Activated CD8-positive, alpha-beta T cell treated with anti-CD3 and anti-CD28 coated beads for 36 hours (primary cell): ENCODE results near the gene ARHGEF1. TPM values are rescaled to one million over a fixed set of nuclear protein-coding genes. Genes with fewer than 3 reads are reported as not detected.

ENCODE experiments used
- ATAC-seq: fragments of 200-7000 bp; cut with Tn5 transposase; one replicate; pipeline ENCODE4 v1.10.0; 2021; ENCODE audit warnings: mild to moderate bottlenecking, moderate library complexity
- CTCF ChIA-PET: fragments of 350-600 bp; sonication (Branson Sonifier 250); formaldehyde crosslinking; loops from one replicate; lab custom pipeline; 2021; ENCODE audit warnings: antibody characterized with exemption; lab: Charles Lee
- POLR2A ChIA-PET: fragments of 350-600 bp; sonication (Branson Sonifier 250); formaldehyde crosslinking; loops from one replicate; lab custom pipeline; 2021; ENCODE audit warnings: antibody characterized with exemption; lab: Charles Lee
- DNase-seq: peaks from one replicate; pipeline ENCODE4 v3.0.0-alpha.2; 2020
- H3K27ac Mint-ChIP-seq: one replicate; pipeline ENCODE4 v1.8.0; 2021; ENCODE audit warnings: mild to moderate bottlenecking, mixed read lengths
- H3K27me3 Mint-ChIP-seq: one replicate; pipeline ENCODE4 v1.8.0; 2021; ENCODE audit warnings: mixed read lengths
- H3K36me3 Mint-ChIP-seq: one replicate; pipeline ENCODE4 v1.8.0; 2021; ENCODE audit warnings: low read depth, mixed read lengths
- H3K4me1 Mint-ChIP-seq: one replicate; pipeline ENCODE4 v1.8.0; 2021; ENCODE audit warnings: low read depth, mixed read lengths
- H3K4me3 Mint-ChIP-seq: one replicate; pipeline ENCODE4 v1.8.0; 2021; ENCODE audit warnings: mild to moderate bottlenecking, moderate library complexity, mixed read lengths
- H3K9me3 Mint-ChIP-seq: one replicate; pipeline ENCODE4 v1.8.0; 2021; ENCODE audit warnings: mixed read lengths
- CTCF ChIP-seq: fragments of 200-600 bp; IDR thresholded peaks from one replicate; pipeline ENCODE4 v1.8.0; 2022; ENCODE audit warnings: antibody characterized with exemption, mild to moderate bottlenecking
- intact Hi-C: fragments of 100-400 bp; cut with micrococcal nuclease; formaldehyde crosslinking; loops from one replicate; pipeline ENCODE4 v1.10.0; 2022
- total RNA-seq, 2 experiments: library from RNA; stranded (reverse); gene quantifications; one replicate each; pipeline ENCODE4 v1.2.3, GENCODE V29; 2021

Gene ARHGEF1
- total RNA-seq, 2 experiments from 2014 or later = 307 to 308 TPM

- TF ChIP-seq CTCF = no peak
- Mint-ChIP-seq H3K27me3 (no peaks in the 10 kb centered on the region), H3K4me3 (no peak overlapping the region), H3K4me1 (no peaks in the 10 kb centered on the region), H3K9me3 (no peaks in the 10 kb centered on the region), H3K27ac (no peak overlapping the region), H3K36me3 (no peaks in the 10 kb centered on the region)
- ATAC-seq (no peak), DNase-seq (no peak)
- ChIA-PET CTCF (interaction anchor here (1.2 to 1.7 kb wide), 4 partner anchors 10 to 96 kb away, joined by 4 to 7 read pairs (median 6); no protein-coding TSS in a partner anchor), POLR2A (no interaction called here)
- intact Hi-C loops = no loop called here
These were observed 33.9 kb upstream of the ARHGEF1 start for GRCh38 chr19:41849067-41849466.

- no peak overlapping the region for H3K27ac Mint-ChIP-seq
- DNase-seq = no peak
- no peaks in the 10 kb centered on the region for H3K4me1 Mint-ChIP-seq
- no peaks in the 10 kb centered on the region for H3K9me3 Mint-ChIP-seq
- no peak for ATAC-seq
- no peak overlapping the region for H3K4me3 Mint-ChIP-seq
- POLR2A ChIA-PET = interaction anchor here (0.8 to 1.5 kb wide), 2 partner anchors 10 to 12 kb away, joined by 3 to 7 read pairs; partner anchors contain the start of gene RPS19
- CTCF ChIA-PET = interaction anchor here (1.2 to 3.1 kb wide), 5 partner anchors 9 to 97 kb away, joined by 4 to 10 read pairs (median 4); partner anchors contain the start of gene RPS19
- TF ChIP-seq CTCF = no peak
- no peaks in the 10 kb centered on the region for H3K36me3 Mint-ChIP-seq
- intact Hi-C loops = no loop called here
- no peaks in the 10 kb centered on the region for H3K27me3 Mint-ChIP-seq
These were observed 32.6 kb upstream of the ARHGEF1 start for GRCh38 chr19:41850381-41850780.

- no peaks in the 10 kb centered on the region for H3K27me3 Mint-ChIP-seq
- H3K27ac Mint-ChIP-seq = no peak overlapping the region
- TF ChIP-seq CTCF = no peak
- no peak overlapping the region for H3K4me3 Mint-ChIP-seq
- ATAC-seq (no peak), DNase-seq (no peak)
- intact Hi-C loops = no loop called here
- POLR2A ChIA-PET = interaction anchor here (0.8 to 1.5 kb wide), 4 partner anchors 9 to 108 kb away, joined by 3 to 7 read pairs (median 3); partner anchors contain the start of genes RABAC1 and RPS19
- CTCF ChIA-PET = interaction anchor here (1.2 to 3.1 kb wide), 6 partner anchors 8 to 98 kb away, joined by 3 to 10 read pairs (median 4); partner anchors contain the start of gene RPS19
- H3K4me1 Mint-ChIP-seq = no peaks in the 10 kb centered on the region
- H3K36me3 Mint-ChIP-seq = no peaks in the 10 kb centered on the region
- H3K9me3 Mint-ChIP-seq = no peaks in the 10 kb centered on the region
These were observed 31.5 kb upstream of the ARHGEF1 start for GRCh38 chr19:41851456-41851855.

GRCh38 chr19:41853344-41853743, 29.6 kb upstream of the ARHGEF1 start:
- no peaks in the 10 kb centered on the region for H3K9me3 Mint-ChIP-seq
- CTCF ChIA-PET = interaction anchor here (1.1 to 3.7 kb wide), 5 partner anchors 16 to 60 kb away, joined by 5 to 10 read pairs (median 6); no protein-coding TSS in a partner anchor
- ATAC-seq = no peak
- intact Hi-C loops = no loop called here
- TF ChIP-seq CTCF = no peak
- POLR2A ChIA-PET = no interaction called here
- H3K36me3 Mint-ChIP-seq = no peaks in the 10 kb centered on the region
- no peaks in the 10 kb centered on the region for H3K4me1 Mint-ChIP-seq
- no peak for DNase-seq
- no peak overlapping the region for H3K27ac Mint-ChIP-seq
- H3K27me3 Mint-ChIP-seq = no peaks in the 10 kb centered on the region
- no peak overlapping the region for H3K4me3 Mint-ChIP-seq

GRCh38 chr19:41853768-41854167, 29.2 kb upstream of the ARHGEF1 start:
- no peaks in the 10 kb centered on the region for H3K27me3 Mint-ChIP-seq
- intact Hi-C loops = no loop called here
- H3K4me1 Mint-ChIP-seq = no peaks in the 10 kb centered on the region
- ATAC-seq (no peak), DNase-seq (no peak)
- POLR2A ChIA-PET = no interaction called here
- H3K9me3 Mint-ChIP-seq = no peaks in the 10 kb centered on the region
- no peak overlapping the region for H3K27ac Mint-ChIP-seq
- H3K36me3 Mint-ChIP-seq = no peaks in the 10 kb centered on the region
- no peak overlapping the region for H3K4me3 Mint-ChIP-seq
- TF ChIP-seq CTCF = no peak
- CTCF ChIA-PET = interaction anchor here (1.1 to 3.7 kb wide), 3 partner anchors 17 to 59 kb away, joined by 5 to 9 read pairs (median 6); no protein-coding TSS in a partner anchor
